ENCODE data around the gene DDC. TPM values are rescaled to one million over a fixed set of nuclear protein-coding genes. Genes with fewer than 3 reads are reported as not detected.
"Not testable (repeated sequence)": the region's sequence is repeated elsewhere in the genome, so short reads cannot be mapped to it uniquely, and the experiment has no call there.

The DDC gene
- total RNA-seq, 4 donors from 2014 or later, result 0.35 TPM; not detected in 3

DNA sequence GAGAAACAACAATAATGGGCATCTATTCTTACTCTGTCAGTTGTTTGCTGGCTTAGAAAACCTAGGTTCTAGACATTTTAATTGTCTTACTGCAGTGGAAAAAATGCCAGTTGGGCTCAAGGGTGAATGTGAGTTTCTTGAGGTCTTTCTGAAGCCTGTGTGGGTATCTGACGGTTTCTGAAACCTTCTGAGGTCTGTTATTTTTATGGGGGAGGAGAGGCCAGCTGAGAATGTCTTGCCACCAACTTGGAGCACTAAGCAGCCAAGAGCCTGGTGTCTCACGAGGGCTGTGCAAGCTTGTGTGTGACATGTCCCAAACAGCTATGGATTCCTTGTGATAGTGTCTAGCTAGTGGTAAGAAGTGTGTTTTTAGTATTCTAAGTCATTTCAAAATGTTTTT, 24.2 kb upstream of the DDC start:
- Histone ChIP-seq H3K4me3 (no peak overlapping the region), H3K27ac (no peak overlapping the region), H3K27me3 (peaks cover 0 to 9% (median 0%) of the 10 kb centered on the region in 4 donors), H3K36me3 (peaks cover 0 to 32% (median 0%) of the 10 kb centered on the region in 3 donors), H3K9me3 (peaks cover 0 to 5% (median 0%) of the 10 kb centered on the region in 3 donors), H3K4me1 (no peaks in the 10 kb centered on the region)
- intact Hi-C loops (cut with DNase I), result no loop called here
- DNase-seq, result no peak
- 73 to 88% methylated on average over 2 of the region's 2 CpGs for WGBS, 2 donors
- TF ChIP-seq, protein P1, sequence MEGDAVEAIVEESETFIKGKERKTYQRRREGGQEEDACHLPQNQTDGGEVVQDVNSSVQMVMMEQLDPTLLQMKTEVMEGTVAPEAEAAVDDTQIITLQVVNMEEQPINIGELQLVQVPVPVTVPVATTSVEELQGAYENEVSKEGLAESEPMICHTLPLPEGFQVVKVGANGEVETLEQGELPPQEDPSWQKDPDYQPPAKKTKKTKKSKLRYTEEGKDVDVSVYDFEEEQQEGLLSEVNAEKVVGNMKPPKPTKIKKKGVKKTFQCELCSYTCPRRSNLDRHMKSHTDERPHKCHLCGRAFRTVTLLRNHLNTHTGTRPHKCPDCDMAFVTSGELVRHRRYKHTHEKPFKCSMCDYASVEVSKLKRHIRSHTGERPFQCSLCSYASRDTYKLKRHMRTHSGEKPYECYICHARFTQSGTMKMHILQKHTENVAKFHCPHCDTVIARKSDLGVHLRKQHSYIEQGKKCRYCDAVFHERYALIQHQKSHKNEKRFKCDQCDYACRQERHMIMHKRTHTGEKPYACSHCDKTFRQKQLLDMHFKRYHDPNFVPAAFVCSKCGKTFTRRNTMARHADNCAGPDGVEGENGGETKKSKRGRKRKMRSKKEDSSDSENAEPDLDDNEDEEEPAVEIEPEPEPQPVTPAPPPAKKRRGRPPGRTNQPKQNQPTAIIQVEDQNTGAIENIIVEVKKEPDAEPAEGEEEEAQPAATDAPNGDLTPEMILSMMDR (IDR thresholded peaks at IDR 0.05), result no peak
- no peak for TF ChIP-seq POLR2A (IDR thresholded peaks at IDR 0.05)

DNA sequence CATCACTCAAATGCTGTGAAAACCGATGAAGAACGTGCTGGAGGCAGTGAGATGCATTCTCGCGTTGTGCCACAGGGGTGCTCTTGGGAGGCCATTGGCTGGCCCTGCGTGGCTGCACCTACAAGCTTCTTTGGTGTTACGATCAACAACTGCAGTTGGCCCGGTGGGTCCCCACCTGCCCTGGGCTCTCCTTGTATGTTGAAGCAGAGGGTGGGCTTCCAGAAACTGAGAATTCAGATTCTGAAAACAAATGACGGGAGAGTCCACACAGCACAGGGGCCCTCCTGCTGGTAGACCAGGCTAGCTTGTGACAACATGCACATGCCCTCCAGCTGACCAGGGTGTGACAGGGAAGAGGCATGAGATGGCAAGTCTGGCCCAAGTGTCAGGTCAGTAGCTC, 23.7 kb upstream of the DDC start:
- no peak for TF ChIP-seq POLR2A (IDR thresholded peaks at IDR 0.05)
- TF ChIP-seq, protein P1 (IDR thresholded peaks at IDR 0.05), result peak in 1 of 6 experiments; percentile 26
- intact Hi-C loops (cut with DNase I), result no loop called here
- no peak overlapping the region for H3K27ac ChIP-seq
- no peaks in the 10 kb centered on the region for H3K4me1 ChIP-seq
- H3K27me3 ChIP-seq, result peaks cover 0 to 9% (median 0%) of the 10 kb centered on the region in 4 donors
- peaks cover 0 to 10% (median 2%) of the 10 kb centered on the region in 3 donors for H3K9me3 ChIP-seq
- WGBS, 2 donors, result 82 to 86% methylated on average over 8 of the region's 8 CpGs
- DNase-seq, result no peak
- peaks cover 0 to 28% (median 0%) of the 10 kb centered on the region in 3 donors for H3K36me3 ChIP-seq
- no peak overlapping the region for H3K4me3 ChIP-seq

DNA sequence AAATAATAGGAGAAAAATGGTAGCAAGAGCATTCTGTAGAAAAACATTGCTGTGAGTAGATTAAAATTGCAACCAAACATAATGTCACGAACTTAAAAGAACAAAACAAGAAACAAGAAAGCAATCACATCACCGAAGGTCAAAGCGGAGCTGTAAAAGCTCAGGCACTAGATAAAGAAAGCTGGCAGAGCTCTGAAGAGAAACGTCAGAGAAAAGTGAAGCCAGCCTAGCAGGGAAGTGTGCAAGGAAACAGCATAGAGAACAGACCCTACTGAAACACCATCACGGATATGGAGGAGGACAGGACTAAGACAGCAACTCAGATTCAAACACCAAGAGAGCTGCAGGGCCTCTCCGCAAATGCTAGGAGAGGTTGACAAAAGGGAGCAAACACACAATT, 22.5 kb upstream of the DDC start:
- H3K27ac ChIP-seq, result no peak overlapping the region
- 77 to 80% methylated on average over 6 of the region's 6 CpGs for WGBS, 2 donors

DNA sequence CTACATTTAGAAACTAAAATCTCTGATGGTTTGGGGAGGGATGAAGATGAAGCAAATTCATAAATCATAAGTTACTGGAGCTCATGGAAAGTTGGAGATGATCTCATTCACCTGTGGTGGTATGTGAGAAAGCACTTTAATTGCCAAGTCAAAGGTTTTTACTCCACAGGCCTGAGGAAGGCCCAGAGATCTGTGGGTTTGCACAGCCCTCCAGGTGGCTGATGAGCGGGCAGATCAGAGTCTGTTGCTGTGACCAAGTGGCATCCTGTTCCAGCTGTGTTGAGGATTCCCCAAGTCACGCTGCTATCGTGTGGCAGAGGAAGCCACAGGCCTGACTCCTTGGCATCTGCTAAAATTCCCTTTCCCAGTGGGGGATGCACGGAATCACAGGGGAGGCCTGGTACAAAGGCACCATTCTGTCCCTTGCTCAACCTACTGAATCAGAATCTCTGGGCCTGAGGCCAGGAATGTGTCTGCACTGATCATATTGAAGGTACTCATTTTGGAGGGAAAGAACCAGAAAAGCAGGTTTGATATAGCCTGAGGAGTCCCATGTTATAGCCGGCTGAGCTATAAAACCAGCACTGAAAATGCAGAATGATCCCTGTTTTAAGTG, 19.7 kb upstream of the DDC start:
- peaks cover 0 to 20% (median 14%) of the 10 kb centered on the region in 3 donors for H3K9me3 ChIP-seq
- TF ChIP-seq, protein P1 (IDR thresholded peaks at IDR 0.05), result no peak
- TF ChIP-seq POLR2A (IDR thresholded peaks at IDR 0.05), result no peak
- 36 to 54% methylated on average over 1 to 2 of the region's 5 CpGs for WGBS, 2 donors
- no peaks in the 10 kb centered on the region for H3K36me3 ChIP-seq
- H3K27ac ChIP-seq, result no peak overlapping the region
- no peak overlapping the region for H3K4me3 ChIP-seq
- no peaks in the 10 kb centered on the region for H3K4me1 ChIP-seq
- no peak for DNase-seq
- intact Hi-C loops (cut with DNase I), result no loop called here
- peaks cover 0 to 9% (median 0%) of the 10 kb centered on the region in 4 donors for H3K27me3 ChIP-seq

More for the DNA sequence above, 22.5 kb upstream of the DDC start:
- Histone ChIP-seq H3K9me3 (peaks cover 0 to 20% (median 14%) of the 10 kb centered on the region in 3 donors), H3K4me3 (no peak overlapping the region), H3K27me3 (peaks cover 0 to 9% (median 0%) of the 10 kb centered on the region in 4 donors), H3K36me3 (peaks cover 0 to 16% (median 0%) of the 10 kb centered on the region in 3 donors), H3K4me1 (no peaks in the 10 kb centered on the region)
- no peak for TF ChIP-seq POLR2A (IDR thresholded peaks at IDR 0.05)
- TF ChIP-seq, protein P1 (IDR thresholded peaks at IDR 0.05), result no peak
- intact Hi-C loops (cut with DNase I), result no loop called here
- no peak for DNase-seq

DNA sequence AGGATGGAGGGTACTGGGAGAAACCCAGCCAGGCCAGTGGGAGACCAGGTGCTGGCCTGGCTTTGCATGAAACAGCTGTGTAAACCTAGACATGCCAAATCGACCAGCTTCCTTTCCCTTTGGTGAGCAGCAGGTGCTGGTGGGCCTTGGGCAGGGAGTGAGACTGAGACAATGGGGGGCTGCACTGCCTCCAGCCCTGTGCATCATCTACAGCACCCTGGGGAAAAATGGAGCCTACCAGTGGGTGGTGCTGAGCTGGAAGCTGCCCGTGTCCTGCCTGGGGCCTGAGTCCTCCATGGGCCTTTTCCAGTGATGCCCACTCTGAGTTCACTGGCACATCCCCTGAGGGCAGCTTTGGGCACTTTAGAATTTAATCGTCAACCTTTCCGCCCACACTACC, 19.2 kb upstream of the DDC start:
- H3K4me1 ChIP-seq, result no peaks in the 10 kb centered on the region
- no peaks in the 10 kb centered on the region for H3K36me3 ChIP-seq
- peaks cover 0 to 20% (median 14%) of the 10 kb centered on the region in 3 donors for H3K9me3 ChIP-seq
- TF ChIP-seq POLR2A (IDR thresholded peaks at IDR 0.05), result no peak
- TF ChIP-seq, protein P1 (IDR thresholded peaks at IDR 0.05), result no peak
- H3K4me3 ChIP-seq, result no peak overlapping the region
- WGBS, 2 donors, result 76 to 80% methylated on average over 4 of the region's 4 CpGs
- intact Hi-C loops (cut with DNase I), result no loop called here
- H3K27me3 ChIP-seq, result peaks cover 0 to 9% (median 0%) of the 10 kb centered on the region in 4 donors
- no peak overlapping the region for H3K27ac ChIP-seq
- DNase-seq, result no peak

DNA sequence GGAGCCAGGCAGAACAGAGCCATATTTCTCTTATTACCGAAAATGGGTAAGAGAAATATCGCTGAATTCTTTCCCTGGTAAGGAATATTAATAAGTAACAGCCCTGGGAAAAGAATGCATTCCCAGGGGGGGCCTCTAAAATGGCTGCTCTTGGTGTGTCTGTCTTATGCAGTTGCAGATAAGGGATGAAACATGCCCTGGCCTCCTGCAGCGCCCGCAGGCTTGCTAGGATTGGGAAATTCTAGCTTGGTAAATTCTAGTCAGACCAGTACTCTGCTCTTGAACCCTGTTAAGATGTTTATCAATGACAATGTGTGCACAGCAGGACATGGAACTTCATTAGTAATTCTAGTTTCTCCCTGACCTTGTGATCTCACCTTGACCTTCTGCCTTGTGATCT, 18.1 kb upstream of the DDC start:
- H3K27ac ChIP-seq; H3K27me3 ChIP-seq; DNase-seq; H3K4me1 ChIP-seq; H3K36me3 ChIP-seq; intact Hi-C loops (cut with DNase I); H3K4me3 ChIP-seq: not testable (repeated sequence)
- H3K9me3 ChIP-seq, result peaks cover 0 to 20% (median 14%) of the 10 kb centered on the region in 3 donors
- 91 to 92% methylated on average over 4 of the region's 4 CpGs for WGBS, 2 donors

DNA sequence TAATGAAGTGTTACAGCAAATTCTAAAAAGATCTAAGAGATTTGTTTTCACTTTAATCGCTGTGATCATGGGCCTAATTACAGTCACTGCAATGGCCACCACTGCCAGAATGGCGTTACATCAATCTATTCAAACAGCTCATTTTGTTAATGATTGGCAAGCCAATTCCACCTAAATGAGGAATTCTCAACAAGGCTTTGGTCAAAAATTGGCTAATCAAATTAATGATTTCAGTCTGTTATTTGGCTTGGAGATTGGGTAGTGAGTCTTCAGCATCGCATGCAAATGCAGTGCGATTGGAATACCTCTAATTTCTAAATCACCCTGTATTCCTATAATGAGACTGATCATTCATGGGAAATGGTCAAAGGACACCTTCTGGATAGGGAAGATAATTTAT, 17.1 kb upstream of the DDC start:
- H3K4me1 ChIP-seq; H3K4me3 ChIP-seq; intact Hi-C loops (cut with DNase I); H3K27me3 ChIP-seq; DNase-seq; H3K36me3 ChIP-seq; H3K27ac ChIP-seq: not testable (repeated sequence)
- 93 to 95% methylated on average over 4 of the region's 4 CpGs for WGBS, 2 donors
- peaks cover 0 to 20% (median 14%) of the 10 kb centered on the region in 3 donors for H3K9me3 ChIP-seq

DNA sequence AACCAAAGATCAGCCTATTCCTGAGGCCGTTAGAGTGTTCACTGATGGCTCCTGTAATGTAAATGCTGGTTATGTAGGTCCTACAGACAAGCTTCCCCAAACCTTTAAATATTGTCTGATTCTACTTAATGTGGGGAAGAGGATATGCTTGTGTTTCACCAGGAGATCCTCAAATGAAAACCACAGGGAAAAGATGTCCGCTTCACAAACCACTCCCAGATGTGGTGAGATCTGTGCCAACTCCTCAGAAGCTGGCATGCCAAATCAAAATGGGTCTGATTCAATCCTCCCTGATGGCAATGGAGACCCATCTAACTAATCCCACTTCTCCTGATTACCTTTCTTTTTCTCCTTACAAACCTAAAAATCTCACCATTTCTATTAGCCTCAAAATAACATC, 15.5 kb upstream of the DDC start:
- DNase-seq; intact Hi-C loops (cut with DNase I); H3K27me3 ChIP-seq; H3K36me3 ChIP-seq; H3K4me1 ChIP-seq; H3K4me3 ChIP-seq; H3K27ac ChIP-seq: not testable (repeated sequence)
- WGBS, 2 donors, result 67 to 77% methylated on average over 2 of the region's 2 CpGs
- peaks cover 0 to 20% (median 14%) of the 10 kb centered on the region in 3 donors for H3K9me3 ChIP-seq

Data from esophagus squamous epithelium (tissue), 5 donors.